ENCODE data around the gene DDX49.

Gene DDX49

GRCh38 chr19:18906605-18907519, 12.7 kb upstream of the DDX49 start:
- DNase-seq (ENCODE audit: low read depth) = no peak
- H3K4me3 ChIP-seq (ENCODE audit: low read depth, low read length) = no peak overlapping the region
- TF ChIP-seq CTCF (IDR thresholded peaks at IDR 0.05; ENCODE audit: control insufficient read depth, extremely low read depth, insufficient read depth) = no peak

GRCh38 chr19:18908917-18909619, 10.4 kb upstream of the DDX49 start:
- no peak for TF ChIP-seq CTCF (IDR thresholded peaks at IDR 0.05; ENCODE audit: control insufficient read depth, extremely low read depth, insufficient read depth)
- no peak overlapping the region for H3K4me3 ChIP-seq (ENCODE audit: low read depth, low read length)
- DNase-seq (ENCODE audit: low read depth) = no peak

GRCh38 chr19:18910010-18910409, 9.5 kb upstream of the DDX49 start:
- TF ChIP-seq CTCF (IDR thresholded peaks at IDR 0.05; ENCODE audit: control insufficient read depth, extremely low read depth, insufficient read depth) = no peak
- H3K4me3 ChIP-seq (ENCODE audit: low read depth, low read length) = no peak overlapping the region
- no peak for DNase-seq (ENCODE audit: low read depth)

GRCh38 chr19:18910801-18911436, 8.6 kb upstream of the DDX49 start:
- TF ChIP-seq CTCF (IDR thresholded peaks at IDR 0.05; ENCODE audit: control insufficient read depth, extremely low read depth, insufficient read depth) = no peak
- DNase-seq (ENCODE audit: low read depth) = no peak
- no peak overlapping the region for H3K4me3 ChIP-seq (ENCODE audit: low read depth, low read length)

GRCh38 chr19:18912933-18913332, 6.6 kb upstream of the DDX49 start:
- no peak for TF ChIP-seq CTCF (IDR thresholded peaks at IDR 0.05; ENCODE audit: control insufficient read depth, extremely low read depth, insufficient read depth)
- no peak overlapping the region for H3K4me3 ChIP-seq (ENCODE audit: low read depth, low read length)
- no peak for DNase-seq (ENCODE audit: low read depth)

GRCh38 chr19:18913466-18913865, 6.0 kb upstream of the DDX49 start:
- no peak for TF ChIP-seq CTCF (IDR thresholded peaks at IDR 0.05; ENCODE audit: control insufficient read depth, extremely low read depth, insufficient read depth)
- H3K4me3 ChIP-seq (ENCODE audit: low read depth, low read length) = no peak overlapping the region
- no peak for DNase-seq (ENCODE audit: low read depth)

Measured in LNCaP clone FGC (cell line).